GM19372 (cell line): ENCODE measurements around the gene CAPN12.

Experiments
- ATAC-seq: cut with Tn5 transposase; IDR thresholded peaks from one replicate; pipeline ENCODE4 v1.9.1; 2021; ENCODE audit warnings: mild to moderate bottlenecking, low read depth, moderate library complexity; ENCODE audit not compliant: unreplicated experiment

The CAPN12 gene

GRCh38 chr19:38698225-38699026, 45.8 kb downstream of the CAPN12 start:
- no peak for ATAC-seq

- ATAC-seq, result no peak
These were observed 46.6 kb downstream of the CAPN12 start for GRCh38 chr19:38697641-38698071.

DNA sequence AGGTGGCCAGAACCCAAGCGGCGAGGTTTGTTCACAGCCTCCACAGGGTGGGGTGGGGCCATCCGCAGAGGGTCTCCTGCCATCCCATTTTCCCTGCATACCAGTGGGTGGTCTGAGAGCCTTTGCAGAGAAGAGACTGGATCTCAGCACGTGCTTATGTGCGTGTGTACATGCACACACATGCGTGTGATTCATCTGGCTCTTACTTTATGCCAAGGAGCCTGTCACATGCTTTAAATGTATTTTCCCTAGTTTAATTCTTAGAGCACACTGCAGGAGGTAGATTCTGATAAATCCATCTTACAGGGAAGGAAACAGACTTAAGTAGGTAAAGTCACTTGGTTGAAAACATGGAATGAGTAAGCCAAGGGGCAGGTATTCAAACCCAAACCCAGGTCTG, 47.1 kb downstream of the CAPN12 start:
- ATAC-seq, result no peak

DNA sequence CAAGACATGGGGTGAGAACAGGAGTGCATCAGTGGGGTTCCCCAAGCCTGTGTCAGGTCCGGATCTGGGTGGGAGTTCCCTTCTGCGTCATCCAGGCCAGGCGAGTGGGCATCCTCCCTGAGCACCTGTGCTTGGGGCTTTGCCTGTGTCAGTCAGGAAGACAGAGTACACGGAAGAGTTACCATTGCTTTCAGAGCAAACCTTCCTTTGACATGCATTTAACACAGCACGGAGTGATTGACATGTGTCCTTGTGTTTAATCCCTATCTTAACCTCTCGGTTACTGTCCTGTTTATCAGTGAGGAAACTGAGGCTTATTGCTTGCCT, 47.6 kb downstream of the CAPN12 start:
- ATAC-seq, result no peak

DNA sequence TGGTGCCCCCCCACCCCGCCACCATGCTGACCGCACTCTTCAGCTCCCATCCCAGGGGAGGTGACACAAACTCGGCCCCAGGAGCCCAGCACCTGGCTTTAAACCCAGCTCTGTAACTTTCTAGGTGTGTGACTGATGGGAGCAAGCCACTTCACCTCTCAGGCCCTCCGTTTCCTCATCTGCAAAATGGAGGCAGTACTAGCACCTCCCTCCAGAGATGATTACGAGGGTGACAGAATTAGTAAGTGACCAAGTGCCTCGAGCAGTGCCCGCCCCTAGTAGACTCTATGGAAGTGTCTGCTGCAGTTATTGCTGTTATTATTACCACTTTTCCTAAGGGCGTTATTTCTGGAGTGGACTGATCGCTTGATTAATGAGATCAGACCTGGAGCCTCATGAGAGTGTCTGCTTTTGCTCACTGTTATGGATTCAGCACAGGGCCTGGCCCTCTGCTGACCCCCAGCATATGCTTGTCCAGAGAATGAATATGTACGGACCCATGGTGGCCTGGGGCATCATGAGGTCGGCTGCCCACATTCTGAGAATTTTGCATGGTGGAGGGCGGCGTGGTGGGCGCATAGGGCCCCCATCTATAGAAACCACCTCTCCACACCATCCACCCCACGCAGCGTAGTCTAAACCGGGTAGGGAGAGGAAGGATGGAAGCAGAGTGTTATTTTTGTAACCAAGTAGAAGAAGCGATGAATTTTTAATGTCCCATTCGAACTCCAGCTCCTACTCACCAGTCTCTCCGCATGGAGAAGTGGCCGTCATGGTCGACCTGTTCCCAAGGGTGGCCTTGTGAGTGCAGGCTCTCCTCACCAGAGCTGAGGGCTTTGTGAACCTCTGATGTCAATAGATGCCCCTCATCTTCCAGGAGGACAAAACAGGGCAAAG, 48.2 kb downstream of the CAPN12 start:
- ATAC-seq, result no peak

DNA sequence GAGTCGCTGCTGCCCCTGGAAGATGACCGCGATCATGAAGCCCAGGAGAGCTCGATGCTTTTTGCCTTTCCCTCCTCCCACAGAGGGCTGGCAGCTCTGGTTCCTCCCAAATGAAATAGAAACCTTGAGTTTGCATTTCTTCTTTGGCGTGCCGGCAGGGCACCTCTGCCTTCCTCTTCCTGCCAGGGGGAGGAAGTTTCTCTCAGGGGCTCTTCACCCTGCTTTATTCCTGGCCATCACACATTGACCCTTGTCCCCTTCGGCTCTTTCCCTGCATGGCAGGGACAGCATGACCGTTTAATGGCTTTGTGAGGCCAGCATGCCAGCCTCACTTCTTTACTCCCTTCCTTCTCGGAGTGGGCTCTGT, 49.0 kb downstream of the CAPN12 start:
- no peak for ATAC-seq

DNA sequence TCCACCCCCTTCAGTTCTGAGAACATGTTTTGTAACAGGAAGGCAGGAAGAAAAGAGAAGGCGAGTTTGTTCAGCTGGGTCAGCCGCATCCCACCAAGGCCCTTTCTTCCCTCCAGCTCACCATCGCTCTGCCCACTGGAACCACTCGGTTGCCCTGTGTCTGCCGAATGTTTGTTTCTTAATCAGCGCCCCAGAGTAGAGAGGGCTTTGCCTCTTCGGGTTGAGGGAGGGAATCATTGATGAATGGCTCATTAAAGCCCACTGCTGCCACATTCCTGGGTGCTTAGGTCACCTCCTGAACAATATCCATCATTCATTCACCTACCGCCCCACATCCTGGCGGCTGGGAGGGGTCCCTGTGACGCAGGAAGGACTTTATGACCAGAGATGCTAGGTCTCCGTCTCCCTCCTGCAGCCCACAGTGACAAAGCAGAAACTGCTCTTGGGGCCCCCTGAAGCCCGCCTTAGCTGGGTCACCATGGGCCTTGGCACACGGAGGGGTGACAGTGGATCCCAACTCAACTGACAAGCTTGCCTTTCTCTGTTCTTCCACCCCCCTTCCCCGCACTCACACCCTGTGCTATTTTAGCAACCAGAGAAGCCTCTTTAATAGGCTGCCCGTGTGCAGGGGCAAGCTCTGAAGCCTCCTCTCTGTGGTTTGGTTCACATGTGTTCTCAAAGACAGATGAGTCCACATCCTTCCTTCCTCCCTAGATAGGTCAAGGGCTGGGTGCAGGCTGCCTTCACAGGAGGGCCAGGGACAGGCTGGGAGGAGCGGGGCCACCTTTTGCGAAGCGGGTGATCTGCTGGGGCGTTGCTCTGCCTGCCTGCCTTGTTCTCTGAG, 50.7 kb downstream of the CAPN12 start:
- no peak for ATAC-seq

- no peak for ATAC-seq
These were observed 51.6 kb downstream of the CAPN12 start for GRCh38 chr19:38692458-38693379.

GRCh38 chr19:38691938-38692457, 52.3 kb downstream of the CAPN12 start:
- ATAC-seq, result no peak

- no peak for ATAC-seq
These were observed 53.4 kb downstream of the CAPN12 start for GRCh38 chr19:38690832-38691231.

- no peak for ATAC-seq
These were observed 54.1 kb downstream of the CAPN12 start for GRCh38 chr19:38690146-38690545.

GRCh38 chr19:38687837-38688378, 56.4 kb downstream of the CAPN12 start:
- ATAC-seq, result no peak

DNA sequence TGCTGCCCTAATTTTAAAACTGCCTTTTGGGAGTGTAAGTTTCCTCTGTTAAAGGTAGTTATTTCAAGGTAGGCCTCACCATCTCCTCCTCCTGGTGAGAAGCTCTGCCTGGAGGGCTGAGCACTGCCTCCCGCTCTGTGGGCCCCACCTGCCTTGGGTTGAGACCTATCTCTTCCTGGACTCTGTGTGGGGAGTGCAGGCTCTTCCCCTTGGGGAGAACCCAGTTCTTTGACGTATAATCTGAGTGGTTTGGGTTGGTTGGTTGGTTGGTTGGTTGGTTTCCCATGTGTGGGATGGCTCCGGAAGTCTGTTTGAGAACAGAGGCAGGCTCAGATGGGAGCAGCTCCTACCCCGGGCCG, 57.8 kb downstream of the CAPN12 start:
- no peak for ATAC-seq

GRCh38 chr19:38685666-38686529, 58.4 kb downstream of the CAPN12 start:
- ATAC-seq, result no peak

GRCh38 chr19:38684862-38685665, 59.2 kb downstream of the CAPN12 start:
- no peak for ATAC-seq

DNA sequence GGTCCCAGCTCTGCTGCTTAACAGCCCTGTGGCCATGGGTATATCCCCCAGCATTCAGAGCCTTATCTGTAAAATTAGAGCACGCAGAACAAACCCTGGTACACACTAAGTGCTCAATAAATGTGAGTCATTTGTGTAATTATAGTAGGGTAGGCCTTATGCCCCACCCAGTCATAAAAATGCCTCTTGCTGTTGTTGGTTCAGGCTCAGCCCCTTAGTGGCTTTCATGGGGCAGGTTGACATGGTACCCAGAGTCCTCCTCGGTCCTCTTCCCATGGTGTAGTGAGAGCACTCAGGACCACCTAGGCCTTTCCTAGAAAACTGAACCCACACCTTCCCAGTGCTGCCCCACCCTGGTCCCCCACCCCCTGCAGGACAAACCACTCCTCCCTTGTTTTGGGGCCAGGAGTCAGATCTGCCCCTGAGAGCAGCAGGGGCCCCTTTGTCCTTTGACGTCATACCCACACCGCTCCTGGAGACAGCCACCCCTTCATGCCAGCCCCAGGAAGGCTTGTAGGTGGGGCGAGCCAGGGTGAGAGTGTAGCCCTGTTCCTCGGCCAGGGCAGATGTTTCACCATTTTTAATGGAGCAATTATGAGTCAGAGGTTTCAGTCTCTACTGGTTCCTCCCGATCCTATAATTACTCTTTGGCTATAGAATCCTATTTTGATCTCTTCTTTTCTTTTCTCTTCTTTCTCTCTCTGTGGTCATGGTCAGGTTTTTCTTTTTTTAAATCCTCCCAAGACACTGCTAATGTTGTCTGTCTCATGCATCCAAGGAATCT, 60.0 kb downstream of the CAPN12 start:
- no peak for ATAC-seq
